ENCODE measurements around the gene HLA-DMA. TPM values are rescaled to one million over a fixed set of nuclear protein-coding genes. Genes with fewer than 3 reads are reported as not detected.

HLA-DMA gene
- total and polyA plus RNA-seq, 12 donors = 8.5 to 269 (median 123) TPM

DNA sequence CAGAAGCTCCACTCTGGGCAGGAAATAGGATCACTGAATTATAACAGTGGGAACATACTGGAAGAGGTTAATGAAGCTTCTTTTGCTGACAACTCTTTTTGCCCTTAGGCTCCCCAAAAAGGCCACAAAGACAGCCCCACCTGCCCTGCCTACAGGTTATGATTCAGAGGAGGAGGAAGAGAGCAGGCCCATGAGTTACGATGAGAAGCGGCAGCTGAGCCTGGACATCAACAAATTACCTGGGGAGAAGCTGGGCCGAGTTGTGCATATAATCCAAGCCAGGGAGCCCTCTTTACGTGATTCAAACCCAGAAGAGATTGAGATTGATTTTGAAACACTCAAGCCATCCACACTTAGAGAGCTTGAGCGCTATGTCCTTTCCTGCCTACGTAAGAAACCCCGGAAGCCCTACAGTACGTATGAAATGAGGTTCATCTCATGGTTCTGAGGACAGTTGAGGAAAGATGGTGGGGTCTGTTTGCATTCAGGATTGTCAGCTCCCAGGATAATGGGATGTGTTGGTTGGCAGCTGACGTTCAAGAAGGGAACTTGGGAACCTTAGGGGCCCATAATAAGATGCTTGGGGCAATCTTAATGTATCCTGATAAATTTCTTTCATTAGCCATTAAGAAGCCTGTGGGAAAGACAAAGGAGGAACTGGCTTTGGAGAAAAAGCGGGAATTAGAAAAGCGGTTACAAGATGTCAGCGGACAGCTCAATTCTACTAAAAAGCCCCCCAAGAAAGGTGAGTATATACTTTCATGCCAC lies 27.0 kb upstream of the HLA-DMA start:
- no peaks in the 10 kb centered on the region for H3K27me3 ChIP-seq
- no peaks in the 10 kb centered on the region for H3K9me3 ChIP-seq (replicated peaks in 1 of 3)
- H3K4me3 ChIP-seq = no peak overlapping the region
- intact Hi-C loops (cut with DNase I) = loop anchor here (5.0 kb wide), 2 partner anchors 48 to 93 kb away; no protein-coding TSS in a partner anchor
- peaks cover 3 to 79% of the 10 kb centered on the region in 2 donors for H3K36me3 ChIP-seq (replicated peaks in 1 of 2)
- WGBS, 4 donors = 83 to 88% (median 86%) methylated on average over 12 of the region's 12 CpGs
- DNase-seq = no peak
- TF ChIP-seq, protein P1, sequence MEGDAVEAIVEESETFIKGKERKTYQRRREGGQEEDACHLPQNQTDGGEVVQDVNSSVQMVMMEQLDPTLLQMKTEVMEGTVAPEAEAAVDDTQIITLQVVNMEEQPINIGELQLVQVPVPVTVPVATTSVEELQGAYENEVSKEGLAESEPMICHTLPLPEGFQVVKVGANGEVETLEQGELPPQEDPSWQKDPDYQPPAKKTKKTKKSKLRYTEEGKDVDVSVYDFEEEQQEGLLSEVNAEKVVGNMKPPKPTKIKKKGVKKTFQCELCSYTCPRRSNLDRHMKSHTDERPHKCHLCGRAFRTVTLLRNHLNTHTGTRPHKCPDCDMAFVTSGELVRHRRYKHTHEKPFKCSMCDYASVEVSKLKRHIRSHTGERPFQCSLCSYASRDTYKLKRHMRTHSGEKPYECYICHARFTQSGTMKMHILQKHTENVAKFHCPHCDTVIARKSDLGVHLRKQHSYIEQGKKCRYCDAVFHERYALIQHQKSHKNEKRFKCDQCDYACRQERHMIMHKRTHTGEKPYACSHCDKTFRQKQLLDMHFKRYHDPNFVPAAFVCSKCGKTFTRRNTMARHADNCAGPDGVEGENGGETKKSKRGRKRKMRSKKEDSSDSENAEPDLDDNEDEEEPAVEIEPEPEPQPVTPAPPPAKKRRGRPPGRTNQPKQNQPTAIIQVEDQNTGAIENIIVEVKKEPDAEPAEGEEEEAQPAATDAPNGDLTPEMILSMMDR (IDR thresholded peaks at IDR 0.05) = no peak
- TF ChIP-seq POLR2A (IDR thresholded peaks at IDR 0.05) = no peak
- H3K4me1 ChIP-seq (replicated peaks in 1 of 2) = peaks cover 24 to 49% of the 10 kb centered on the region in 2 donors
- no peak overlapping the region for H3K27ac ChIP-seq

GRCh38 chr6:32977953-32978324 lies 25.0 kb upstream of the HLA-DMA start:
- Histone ChIP-seq H3K27me3 (no peaks in the 10 kb centered on the region), H3K9me3 (replicated peaks in 1 of 3) (no peaks in the 10 kb centered on the region), H3K4me3 (no peak overlapping the region), H3K27ac (no peak overlapping the region), H3K36me3 (replicated peaks in 1 of 2) (peaks cover 3 to 88% of the 10 kb centered on the region in 2 donors), H3K4me1 (replicated peaks in 1 of 2) (peaks cover 27 to 56% of the 10 kb centered on the region in 2 donors)
- WGBS, 4 donors = 53 to 62% (median 59%) methylated on average over 7 of the region's 7 CpGs
- no peak for TF ChIP-seq POLR2A (IDR thresholded peaks at IDR 0.05)
- TF ChIP-seq, protein P1 (IDR thresholded peaks at IDR 0.05) = no peak
- no peak for DNase-seq
- intact Hi-C loops (cut with DNase I) = no loop called here

DNA sequence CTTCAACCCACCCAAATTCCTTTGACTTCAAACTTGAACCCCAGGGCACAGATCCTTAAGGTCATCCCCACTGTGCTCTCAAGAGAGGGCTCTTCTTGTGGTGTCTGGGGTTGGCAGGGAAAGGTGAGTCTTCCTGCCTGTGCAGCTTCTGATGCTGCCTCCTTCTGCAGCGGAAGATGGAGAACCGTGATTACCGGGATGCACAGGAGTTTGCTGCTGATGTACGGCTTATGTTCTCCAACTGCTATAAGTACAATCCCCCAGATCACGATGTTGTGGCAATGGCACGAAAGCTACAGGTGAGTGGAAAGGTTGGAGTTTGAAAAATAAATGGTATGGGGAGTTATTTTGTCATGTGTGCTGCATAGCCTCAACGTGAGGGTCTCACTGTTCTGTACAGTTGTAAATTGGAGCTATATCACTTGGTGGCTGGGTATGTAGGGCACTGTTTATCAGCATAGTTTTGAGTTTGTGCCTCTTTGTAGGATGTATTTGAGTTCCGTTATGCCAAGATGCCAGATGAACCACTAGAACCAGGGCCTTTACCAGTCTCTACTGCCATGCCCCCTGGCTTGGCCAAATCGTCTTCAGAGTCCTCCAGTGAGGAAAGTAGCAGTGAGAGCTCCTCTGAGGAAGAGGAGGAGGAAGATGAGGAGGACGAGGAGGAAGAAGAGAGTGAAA lies 24.5 kb upstream of the HLA-DMA start:
- peaks cover 3 to 89% of the 10 kb centered on the region in 2 donors for H3K36me3 ChIP-seq (replicated peaks in 1 of 2)
- intact Hi-C loops (cut with DNase I) = no loop called here
- WGBS, 4 donors = 63 to 67% (median 66%) methylated on average over 10 of the region's 10 CpGs
- H3K9me3 ChIP-seq (replicated peaks in 1 of 3) = no peaks in the 10 kb centered on the region
- peaks cover 27 to 56% of the 10 kb centered on the region in 2 donors for H3K4me1 ChIP-seq (replicated peaks in 1 of 2)
- DNase-seq = no peak
- no peak overlapping the region for H3K4me3 ChIP-seq
- H3K27ac ChIP-seq = no peak overlapping the region
- no peaks in the 10 kb centered on the region for H3K27me3 ChIP-seq
- TF ChIP-seq, protein P1 (IDR thresholded peaks at IDR 0.05) = no peak
- TF ChIP-seq POLR2A (IDR thresholded peaks at IDR 0.05) = no peak

GRCh38 chr6:32976334-32977069 lies 23.6 kb upstream of the HLA-DMA start:
- no peak overlapping the region for H3K27ac ChIP-seq
- TF ChIP-seq, protein P1 (IDR thresholded peaks at IDR 0.05) = no peak
- TF ChIP-seq POLR2A (IDR thresholded peaks at IDR 0.05) = no peak
- H3K36me3 ChIP-seq (replicated peaks in 1 of 2) = peaks cover 3 to 83% of the 10 kb centered on the region in 2 donors
- intact Hi-C loops (cut with DNase I) = no loop called here
- no peaks in the 10 kb centered on the region for H3K9me3 ChIP-seq (replicated peaks in 1 of 3)
- DNase-seq = no peak
- no peaks in the 10 kb centered on the region for H3K27me3 ChIP-seq
- H3K4me1 ChIP-seq (replicated peaks in 1 of 2) = peaks cover 27 to 50% of the 10 kb centered on the region in 2 donors
- 66 to 81% (median 78%) methylated on average over 7 of the region's 7 CpGs for WGBS, 4 donors
- H3K4me3 ChIP-seq = no peak overlapping the region

Data from adrenal gland (tissue), 12 donors.